HG03064 (cell line): ENCODE measurements around the gene PSKH1.
A peak's percentile ranks its signal among the peaks of the same experiment; 100 is the strongest.

Experiments used
- ATAC-seq: cut with Tn5 transposase; IDR thresholded peaks from one replicate; pipeline ENCODE4 v1.9.1; 2021; ENCODE audit warnings: low read depth; ENCODE audit not compliant: unreplicated experiment

PSKH1 gene

DNA sequence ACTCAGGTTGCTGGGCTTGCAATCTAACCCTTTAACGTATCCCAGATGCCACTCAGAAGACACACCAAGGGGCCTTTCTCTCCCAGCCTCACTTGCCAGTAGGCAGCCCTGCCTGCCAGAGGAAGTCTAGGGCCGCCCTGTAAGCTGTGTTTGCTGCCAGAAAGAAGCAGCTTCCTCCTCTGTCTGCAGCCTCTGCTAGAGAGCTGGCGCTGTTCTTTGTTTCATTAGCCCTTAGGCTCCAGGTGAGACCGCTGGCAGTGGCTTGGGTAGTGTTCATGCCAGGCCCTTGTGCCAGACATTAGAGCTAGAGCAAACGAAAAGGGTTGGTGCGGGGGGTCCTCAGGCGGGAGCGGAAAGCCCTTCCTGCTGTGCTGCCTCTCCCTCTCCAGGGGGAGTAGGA lies 29.7 kb downstream of the PSKH1 start:
- no peak for ATAC-seq

- no peak for ATAC-seq
Observed at GRCh38 chr16:67923414-67924116, 30.5 kb downstream of the PSKH1 start.

- ATAC-seq, result no peak
Observed at GRCh38 chr16:67924140-67924906, 31.3 kb downstream of the PSKH1 start.

GRCh38 chr16:67926181-67926750 lies 33.2 kb downstream of the PSKH1 start:
- no peak for ATAC-seq

DNA sequence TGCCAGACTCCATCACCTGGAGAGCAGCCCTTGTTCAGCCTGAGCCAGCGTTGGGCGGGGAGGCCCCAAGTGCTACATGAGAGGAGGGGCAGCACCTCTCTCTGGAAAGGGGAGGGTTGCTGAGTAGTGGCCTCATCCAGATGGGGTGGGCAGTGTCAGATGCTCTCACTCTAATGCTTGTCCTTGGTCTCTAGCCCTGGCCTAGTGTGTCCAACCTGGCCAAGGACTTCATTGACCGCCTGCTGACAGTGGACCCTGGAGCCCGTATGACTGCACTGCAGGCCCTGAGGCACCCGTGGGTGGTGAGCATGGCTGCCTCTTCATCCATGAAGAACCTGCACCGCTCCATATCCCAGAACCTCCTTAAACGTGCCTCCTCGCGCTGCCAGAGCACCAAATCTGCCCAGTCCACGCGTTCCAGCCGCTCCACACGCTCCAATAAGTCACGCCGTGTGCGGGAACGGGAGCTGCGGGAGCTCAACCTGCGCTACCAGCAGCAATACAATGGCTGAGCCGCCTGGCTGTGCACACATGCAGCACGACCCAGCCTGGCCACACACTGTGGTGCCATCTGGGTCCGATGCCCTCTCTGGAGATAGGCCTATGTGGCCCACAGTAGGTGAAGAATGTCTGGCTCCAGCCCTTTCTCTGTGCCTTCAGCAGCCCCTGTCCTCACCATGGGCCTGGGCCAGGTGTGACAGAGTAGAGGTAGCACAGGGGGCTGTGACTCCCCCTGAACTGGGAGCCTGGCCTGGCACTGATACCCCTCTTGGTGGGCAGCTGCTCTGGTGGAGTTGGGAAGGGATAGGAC lies 34.3 kb downstream of the PSKH1 start:
- ATAC-seq, result no peak

DNA sequence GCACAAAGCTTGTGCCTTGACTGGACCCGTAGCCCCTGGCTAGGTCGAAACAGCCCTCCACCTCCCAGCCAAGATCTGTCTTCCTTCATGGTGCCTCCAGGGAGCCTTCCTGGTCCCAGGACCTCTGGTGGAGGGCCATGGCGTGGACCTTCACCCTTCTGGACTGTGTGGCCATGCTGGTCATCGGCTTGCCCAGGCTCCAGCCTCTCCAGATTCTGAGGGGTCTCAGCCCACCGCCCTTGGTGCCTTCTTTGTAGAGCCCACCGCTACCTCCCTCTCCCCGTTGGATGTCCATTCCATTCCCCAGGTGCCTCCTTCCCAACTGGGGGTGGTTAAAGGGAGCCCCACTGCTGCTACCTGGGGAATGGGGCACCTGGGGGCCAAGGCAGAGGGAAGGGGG lies 35.1 kb downstream of the PSKH1 start:
- ATAC-seq, result no peak

- no peak for ATAC-seq
Observed at GRCh38 chr16:67928561-67929364, 35.7 kb downstream of the PSKH1 start.

DNA sequence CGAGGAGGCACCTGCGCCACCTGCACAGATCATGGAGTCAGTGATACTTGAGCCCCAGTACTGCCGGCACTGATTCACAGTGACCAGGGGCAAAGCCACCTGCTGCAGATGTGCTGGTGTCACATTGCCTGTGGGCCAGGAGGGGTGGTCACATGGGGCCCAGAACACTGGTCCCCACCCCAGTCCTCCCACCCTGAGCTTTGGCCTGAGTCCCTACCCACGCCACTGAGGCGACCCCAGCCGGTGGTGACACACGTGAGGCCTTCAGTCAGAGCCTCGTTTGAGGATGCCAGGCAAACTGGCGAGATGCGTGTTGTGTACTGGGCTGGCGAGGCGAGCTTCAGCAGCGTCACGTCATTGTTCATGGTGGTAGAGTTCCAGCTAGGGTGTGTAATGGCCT lies 37.1 kb downstream of the PSKH1 start:
- no peak for ATAC-seq

GRCh38 chr16:67930678-67931211 lies 37.7 kb downstream of the PSKH1 start:
- ATAC-seq, result no peak

DNA sequence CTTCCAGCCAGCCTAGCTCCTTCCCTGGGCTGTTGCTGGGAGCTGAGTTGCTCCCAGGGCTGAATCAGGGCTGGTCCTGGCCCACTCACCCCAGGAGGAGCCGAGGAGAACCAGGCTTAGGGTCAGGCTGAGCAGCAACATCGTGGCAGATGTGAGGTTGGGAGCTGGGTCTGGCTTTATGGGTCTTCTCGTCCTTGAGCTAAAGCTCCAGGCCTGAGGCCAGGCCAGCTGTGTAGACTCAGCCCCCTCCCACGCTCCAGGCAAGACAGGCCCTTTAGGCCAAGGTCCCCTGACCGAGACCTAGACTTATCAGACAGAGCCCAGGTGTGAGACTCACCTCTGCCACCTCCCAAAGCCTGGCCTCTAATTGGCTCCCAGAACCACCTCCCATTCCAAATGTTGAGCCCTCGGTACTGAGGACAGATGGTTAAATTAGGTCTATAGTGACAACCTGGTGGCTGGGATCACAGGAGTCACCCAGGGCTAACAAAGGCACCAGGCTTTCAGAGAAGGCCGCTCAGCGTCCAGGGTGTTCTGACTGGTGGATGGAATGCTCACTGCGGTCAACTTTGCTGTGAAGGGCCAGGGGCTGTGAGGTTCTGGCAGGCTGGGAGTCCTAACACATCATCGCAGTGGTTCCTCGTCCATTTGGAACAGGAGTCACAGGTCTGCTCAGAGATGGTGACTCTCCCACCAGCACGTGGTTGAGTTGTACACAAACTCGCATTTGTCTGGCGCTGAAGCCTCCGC lies 38.8 kb downstream of the PSKH1 start, which contains the start of gene CTRL:
TSS of gene CTRL (minus strand) at position 151 of the 750 bp plus-strand sequence. CDS start at position 141, 10 bp downstream.
- ATAC-seq, result no peak

- no peak for ATAC-seq
Observed at GRCh38 chr16:67932462-67932840, 39.4 kb downstream of the PSKH1 start.

DNA sequence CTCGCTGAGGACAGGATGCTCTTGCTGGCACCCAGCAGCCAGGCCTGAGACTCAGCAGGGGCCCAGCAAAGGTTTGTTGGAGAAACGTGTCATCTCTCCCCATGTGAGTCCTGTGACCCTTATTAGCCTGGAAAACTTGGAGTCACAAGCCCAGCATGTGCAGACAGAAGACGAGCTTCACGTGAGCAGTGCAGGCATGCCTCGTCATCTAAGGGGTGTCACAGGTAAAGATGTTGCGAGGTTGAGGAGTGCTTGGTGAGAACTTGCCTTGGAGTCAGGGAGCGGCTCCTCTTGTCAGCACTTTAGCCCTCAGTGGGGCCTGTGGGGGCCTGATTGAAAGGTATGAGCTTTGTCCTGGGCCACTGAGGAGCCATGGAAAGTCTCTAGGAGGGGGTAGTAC lies 40.8 kb downstream of the PSKH1 start:
- no peak for ATAC-seq

GRCh38 chr16:67934306-67935100 lies 41.4 kb downstream of the PSKH1 start:
- ATAC-seq, result no peak

GRCh38 chr16:67935101-67935401 lies 42.0 kb downstream of the PSKH1 start:
- ATAC-seq, result no peak

- peak; percentile 84 for ATAC-seq
Observed at GRCh38 chr16:67935402-67936123, 42.5 kb downstream of the PSKH1 start.

DNA sequence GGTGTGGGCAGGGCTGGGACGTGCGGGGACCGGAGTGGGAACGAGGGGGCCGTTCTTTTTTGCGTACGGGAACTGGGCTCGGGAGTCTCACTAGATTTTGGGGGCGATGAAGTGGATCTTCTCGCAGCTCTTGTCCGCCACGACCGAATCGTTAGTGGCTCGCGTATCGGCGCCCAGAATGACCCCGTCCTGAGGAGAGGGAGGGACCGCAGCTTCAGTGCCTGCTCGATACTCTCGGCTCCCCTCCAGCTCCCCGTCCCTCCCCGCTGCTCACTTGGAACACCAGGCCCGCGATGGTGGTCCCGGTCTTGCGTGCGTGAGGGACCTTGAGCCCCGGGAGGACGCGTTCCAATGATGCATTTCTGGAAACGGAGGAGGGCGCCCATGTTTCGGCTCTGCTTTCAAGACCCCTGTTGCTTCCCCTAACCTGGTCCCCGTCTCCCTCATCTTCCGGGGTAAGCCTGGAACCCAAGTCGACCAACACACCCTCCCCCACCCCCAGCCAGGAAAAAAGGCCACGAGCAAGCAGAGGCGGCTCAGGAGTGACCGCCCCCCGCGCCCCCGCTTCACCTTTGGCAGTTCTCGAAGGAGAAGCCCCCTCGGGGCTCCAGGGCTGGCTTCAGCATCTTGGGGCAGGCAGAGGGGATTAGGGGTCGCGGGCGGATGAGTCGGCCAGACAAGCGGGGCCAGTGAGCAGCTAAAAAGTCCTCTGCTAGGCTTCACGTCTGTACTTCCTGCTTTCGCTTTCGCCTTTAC lies 43.2 kb downstream of the PSKH1 start, which contains the start of gene PSMB10:
TSS of gene PSMB10 (minus strand) at position 727 of the 756 bp plus-strand sequence. CDS start at position 626, 101 bp downstream.
- ATAC-seq, result no peak
